GM18526 (cell line): ENCODE results near the gene NUDT8.
A peak's percentile ranks its signal among the peaks of the same experiment; 100 is the strongest.

Source experiments
- POLR2A ChIP-seq: IDR thresholded peaks from 3 replicates; pipeline ENCODE4 v1.6.1; 2011; ENCODE audit not compliant: insufficient read length; ENCODE audit errors: extremely low read depth

NUDT8 gene

DNA sequence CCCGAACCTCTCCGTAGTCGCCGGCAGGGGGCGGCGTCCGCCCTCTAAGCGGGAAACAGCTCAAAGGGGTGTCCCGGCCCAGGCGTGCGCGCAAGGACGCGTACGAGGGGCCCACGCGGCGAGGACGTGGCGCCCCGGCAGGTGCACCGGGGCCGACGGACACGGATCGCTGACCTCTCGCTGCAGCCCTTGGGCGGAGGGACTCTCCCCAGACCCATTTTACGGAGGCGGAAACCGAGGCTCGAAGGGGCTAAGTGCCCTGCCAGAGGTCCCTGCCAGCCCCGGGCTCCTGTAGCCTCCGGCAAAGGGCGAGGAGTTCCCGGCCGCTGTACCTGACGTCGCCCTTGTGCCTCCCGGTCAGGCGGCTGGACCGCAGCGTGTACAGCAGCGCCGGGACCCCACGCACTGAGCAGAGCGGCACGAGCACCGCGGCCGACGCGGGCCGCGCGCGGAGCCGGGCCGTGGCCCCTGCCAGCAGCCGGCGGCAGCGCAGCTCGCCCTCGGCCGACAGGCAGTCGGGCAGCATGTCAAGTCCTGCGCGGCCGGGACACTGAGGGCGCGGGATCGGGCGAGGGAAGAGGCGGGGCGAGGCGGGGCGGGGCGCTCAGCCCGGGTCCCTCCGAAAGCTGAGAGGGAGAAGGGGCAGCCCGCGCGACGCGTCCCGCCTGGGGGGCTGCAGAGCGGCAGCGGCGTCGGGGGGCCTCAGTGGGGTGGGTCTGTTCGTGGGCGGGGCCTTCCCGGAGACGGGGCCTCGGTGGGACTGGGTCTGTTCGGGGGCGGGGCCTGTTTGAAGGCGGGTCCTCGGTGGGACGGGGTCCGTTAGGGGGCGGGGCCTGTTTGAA lies at the start of gene NUDT8:
Gene NUDT8 (minus strand): TSS at position 552 of the 842 bp plus-strand sequence. CDS start 26 bp downstream, at position 526.
- TF ChIP-seq POLR2A: peak; percentile 62

DNA sequence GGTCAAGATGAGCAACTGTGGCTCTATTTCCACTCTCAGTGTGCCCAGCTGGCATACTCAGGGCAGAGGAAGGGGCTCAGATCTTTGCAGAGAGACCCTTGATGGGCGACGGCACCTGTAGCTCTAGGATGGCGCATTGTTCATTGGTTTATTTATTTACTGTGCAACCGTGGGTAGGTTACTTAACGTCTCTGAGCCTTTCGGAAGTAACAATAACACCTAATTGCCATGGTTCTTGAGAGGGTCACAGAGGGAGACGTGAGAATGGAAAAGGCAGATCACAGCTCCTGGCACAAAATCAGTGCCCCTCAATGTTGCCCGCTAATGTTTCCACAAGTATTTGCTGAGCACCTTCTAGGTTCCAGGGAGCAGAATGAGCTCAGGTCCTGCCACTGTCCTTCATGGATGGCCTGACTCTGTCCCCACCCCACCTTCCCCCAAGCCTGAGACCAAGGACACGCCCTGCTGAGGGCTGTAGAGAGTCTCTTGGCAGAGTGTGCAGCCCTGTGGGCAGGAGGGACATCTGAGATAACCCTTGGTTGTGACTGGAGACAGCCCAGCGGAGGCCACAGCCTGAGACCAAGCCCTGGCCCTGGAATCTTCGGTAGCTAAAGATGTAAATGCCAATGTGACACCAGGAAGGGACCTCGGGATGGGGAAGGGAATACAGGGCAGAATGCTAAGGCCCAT lies 45.5 kb upstream of the NUDT8 start:
- TF ChIP-seq POLR2A: no peak

- TF ChIP-seq POLR2A: no peak
Observed at GRCh38 chr11:67674442-67674871, 44.7 kb upstream of the NUDT8 start, which contains the start of gene ALDH3B2. TSS of gene ALDH3B2 (minus strand) at chr11:67674623. CDS start at chr11:67666935, 7,688 bp downstream.

DNA sequence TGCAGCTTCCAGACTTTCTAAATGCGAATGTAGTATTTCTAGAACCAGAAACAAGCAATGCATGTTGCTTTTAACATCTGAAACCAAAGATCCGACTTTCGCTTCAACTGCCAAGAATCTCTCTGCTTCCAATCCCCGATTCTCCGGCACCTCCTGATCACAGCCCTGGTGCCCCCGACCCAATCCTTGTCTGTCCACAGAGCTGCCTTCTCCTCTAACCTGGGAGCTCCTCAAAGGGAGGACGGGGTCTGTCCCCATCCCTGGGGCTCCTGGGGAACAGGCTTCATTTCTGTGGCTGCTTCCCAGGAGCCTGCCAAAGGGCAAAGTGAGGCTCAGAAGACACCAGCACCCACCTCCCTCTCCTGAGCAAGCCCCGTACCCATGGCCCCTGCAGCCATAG lies 44.2 kb upstream of the NUDT8 start:
- no peak for TF ChIP-seq POLR2A

DNA sequence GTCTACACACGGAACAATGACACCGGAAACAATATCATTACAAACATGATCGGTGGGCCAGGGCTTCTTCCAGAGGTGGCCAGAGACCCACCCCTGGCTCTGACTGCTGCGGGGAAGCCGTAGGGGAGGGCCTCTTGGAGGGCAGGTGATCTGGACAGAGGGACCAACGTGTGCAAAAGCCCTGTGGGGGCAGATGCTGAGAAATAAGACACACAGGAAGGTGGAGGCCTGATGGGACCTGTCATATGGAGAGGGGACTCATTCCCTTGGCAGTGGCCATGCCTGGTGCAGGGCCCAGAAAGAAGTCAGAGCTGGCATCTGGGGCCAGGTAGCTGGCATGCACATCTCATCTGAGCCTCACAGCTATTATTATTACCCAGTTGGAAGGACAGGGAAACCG lies 43.6 kb upstream of the NUDT8 start:
- TF ChIP-seq POLR2A: no peak

GRCh38 chr11:67671211-67671520 lies 41.4 kb upstream of the NUDT8 start:
- no peak for TF ChIP-seq POLR2A

DNA sequence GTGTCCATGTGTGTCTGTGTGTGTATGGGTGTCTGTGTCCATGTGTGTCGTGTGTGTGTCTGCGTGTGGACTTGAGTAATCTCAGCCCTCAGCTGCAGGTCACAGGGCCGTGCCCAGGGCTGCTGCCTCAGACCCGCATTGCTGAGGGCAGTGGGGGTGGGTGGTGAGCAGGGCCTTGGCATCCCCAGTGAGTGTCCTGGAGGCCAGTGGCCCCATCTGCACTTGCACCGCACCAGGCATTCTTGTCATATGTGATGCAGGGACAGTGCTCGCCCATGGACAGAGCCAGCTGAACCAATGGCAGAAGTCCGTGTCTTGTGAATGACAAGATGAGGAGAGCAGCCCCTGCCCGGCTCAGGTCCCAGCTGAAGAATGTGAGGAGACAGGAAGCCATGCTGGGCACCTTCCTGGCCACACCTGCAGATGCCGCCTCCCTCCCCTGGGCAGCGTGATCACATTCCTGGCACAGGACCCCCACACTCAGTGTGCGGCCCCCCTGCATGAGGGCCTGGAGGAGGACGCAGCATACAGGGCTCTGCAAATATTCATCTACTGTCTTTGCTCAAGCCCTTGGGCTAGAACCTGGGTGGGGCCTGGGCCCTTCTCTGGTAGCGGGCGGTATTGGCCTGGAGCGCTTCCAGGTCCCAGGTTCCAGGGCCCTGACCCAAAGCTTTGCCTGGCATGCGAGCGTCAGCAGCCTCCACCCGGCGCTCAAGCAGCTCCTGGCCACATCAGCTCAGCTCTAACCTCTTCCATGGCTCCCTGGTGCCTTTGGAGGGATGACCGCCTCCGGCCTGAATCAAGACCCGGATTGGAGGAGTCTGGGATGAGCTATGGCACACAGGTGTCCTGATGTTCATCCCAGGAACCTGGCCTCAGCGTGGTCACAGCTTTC lies 40.8 kb upstream of the NUDT8 start:
- TF ChIP-seq POLR2A: no peak

- TF ChIP-seq POLR2A: no peak
Observed at GRCh38 chr11:67668192-67668551, 38.4 kb upstream of the NUDT8 start.

DNA sequence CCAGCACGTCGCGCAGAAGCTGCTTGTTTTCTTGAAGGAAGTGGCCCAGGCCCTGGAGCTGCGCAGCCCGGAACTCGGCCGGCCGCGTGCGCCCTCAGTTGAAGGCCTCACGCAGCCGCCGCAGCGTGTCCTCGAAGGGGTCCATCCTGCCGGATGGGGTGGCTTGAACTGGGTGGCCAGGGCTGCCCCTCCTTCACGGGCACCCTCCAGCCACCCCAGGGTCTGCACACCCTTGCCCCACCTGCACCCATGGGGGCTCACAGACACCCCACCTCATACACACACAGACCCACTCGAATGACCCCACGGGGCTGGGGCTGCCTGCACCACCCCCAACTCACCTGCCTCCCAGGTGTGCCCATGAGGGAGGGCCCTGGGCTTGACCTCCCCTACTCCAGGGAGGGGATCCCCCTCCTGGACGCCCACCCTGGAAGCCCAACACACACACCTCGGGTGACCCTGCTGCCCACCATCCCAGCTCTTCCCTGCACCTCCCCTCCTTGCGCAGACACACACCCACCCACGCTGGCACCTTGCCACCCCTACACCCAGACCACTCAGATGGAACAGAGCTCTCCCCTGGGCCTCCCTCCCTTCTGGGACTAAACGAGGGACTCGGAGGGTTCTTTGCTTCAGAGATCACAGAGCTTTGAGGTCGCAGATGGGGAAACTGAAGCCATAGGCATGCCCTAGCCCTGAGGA lies 37.9 kb upstream of the NUDT8 start:
- TF ChIP-seq POLR2A: no peak

DNA sequence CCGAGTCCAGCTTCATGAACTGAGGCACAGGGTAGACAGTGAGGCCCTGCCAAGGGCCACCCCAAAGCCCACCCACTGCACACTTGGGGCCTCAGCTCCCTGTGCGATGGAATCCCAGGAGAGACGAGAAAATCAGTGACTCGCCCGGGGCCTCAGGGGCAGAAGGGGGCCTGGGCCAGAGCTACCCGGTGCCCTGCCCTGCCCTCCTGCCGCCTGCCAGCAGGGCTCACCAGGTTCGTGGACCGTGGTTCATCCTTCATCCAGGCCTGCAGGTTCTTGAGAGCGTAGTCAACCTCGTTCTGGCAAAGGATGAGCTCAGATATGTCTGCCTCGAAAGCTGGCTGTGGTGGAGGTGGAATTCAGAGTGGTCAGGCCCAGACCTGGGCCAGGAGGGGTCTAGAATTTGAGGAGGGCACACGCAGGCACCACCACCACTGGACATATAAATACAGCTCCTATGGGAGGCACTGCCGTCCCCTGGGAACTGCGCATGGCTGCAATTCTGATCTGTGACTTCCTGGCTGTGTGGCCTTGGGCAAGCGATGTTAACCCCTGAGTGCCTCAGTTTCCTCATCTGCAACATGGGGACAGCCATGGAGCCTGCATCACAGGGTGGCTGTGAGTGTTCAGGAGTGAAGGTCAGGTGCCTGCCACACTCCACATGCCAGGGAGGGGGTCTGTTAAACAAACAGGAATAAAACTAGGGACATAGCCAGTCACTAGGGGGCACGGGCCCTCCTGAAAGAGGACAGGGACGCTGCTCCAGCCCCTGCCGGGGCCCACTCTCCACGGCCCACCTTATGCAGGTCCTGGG lies 37.1 kb upstream of the NUDT8 start:
- no peak for TF ChIP-seq POLR2A

- TF ChIP-seq POLR2A: no peak
Observed at GRCh38 chr11:67666303-67666645, 36.5 kb upstream of the NUDT8 start.

- no peak for TF ChIP-seq POLR2A
Observed at GRCh38 chr11:67665541-67666302, 36.0 kb upstream of the NUDT8 start.

GRCh38 chr11:67664696-67665540 lies 35.2 kb upstream of the NUDT8 start:
- TF ChIP-seq POLR2A: no peak
